IMR-90 (cell line): ENCODE measurements around the gene ALAS1. TPM values are rescaled to one million over a fixed set of nuclear protein-coding genes. Genes with fewer than 3 reads are reported as not detected.

Experiments
- ATAC-seq: fragments of 200-7000 bp; cut with Tn5 transposase; 2 replicates; pipeline ENCODE4 v1.9.1; 2020; ENCODE audit warnings: low read depth, mild to moderate bottlenecking, moderate library complexity
- BruUV-seq: library from RNA; stranded (reverse); fragments of 400-500 nt; replicated peaks from 2 replicates; lab custom pipeline; 2021; lab: Mats Ljungman, UMichigan
- CTCF ChIA-PET: fragments of 300-600 bp; formaldehyde crosslinking; extraction: SDS; loops from one replicate; lab custom pipeline; 2021; ENCODE audit warnings: antibody characterized with exemption; lab: Yijun Ruan, JAX
- POLR2A ChIA-PET: fragments of 300-600 bp; sonication (Branson Sonifier 250); formaldehyde crosslinking; loops from one replicate; lab custom pipeline; 2022; ENCODE audit warnings: antibody characterized with exemption; ENCODE audit not compliant: unreplicated experiment; lab: Charles Lee
- DNase-seq: peaks from one replicate; pipeline ENCODE4 v3.0.0; 2013
- H2AFZ ChIP-seq: replicated peaks from 2 replicates; pipeline ENCODE3; 2013; ENCODE audit warnings: low read length, mild to moderate bottlenecking; ENCODE audit not compliant: poor library complexity
- H2AK5ac ChIP-seq: 2 replicates; pipeline ENCODE4 v1.6.1; 2013; ENCODE audit warnings: low read depth, low read length, inconsistent platforms
- H2AK9ac ChIP-seq: replicated peaks from 2 replicates; pipeline ENCODE3; 2013; ENCODE audit warnings: mild to moderate bottlenecking, low read depth, low read length, moderate library complexity; ENCODE audit not compliant: poor library complexity
- H2BK120ac ChIP-seq: 2 replicates; pipeline ENCODE4 v1.6.1; 2013; ENCODE audit warnings: low read depth, low read length, inconsistent platforms
- H2BK15ac ChIP-seq: 3 replicates; pipeline ENCODE4 v1.6.1; 2013; ENCODE audit warnings: low read depth, low read length, inconsistent platforms
- H2BK20ac ChIP-seq: 2 replicates; pipeline ENCODE4 v1.6.1; 2013; ENCODE audit warnings: low read depth, mild to moderate bottlenecking, inconsistent platforms, low read length, moderate library complexity
- H2BK5ac ChIP-seq: 2 replicates; pipeline ENCODE4 v1.6.1; 2013; ENCODE audit warnings: mild to moderate bottlenecking, low read depth, low read length, inconsistent platforms; ENCODE audit not compliant: poor library complexity, severe bottlenecking
- H3K14ac ChIP-seq: replicated peaks from 2 replicates; pipeline ENCODE4 v1.6.1; 2013; ENCODE audit warnings: low read depth, low read length, inconsistent platforms
- H3K18ac ChIP-seq: 2 replicates; pipeline ENCODE4 v1.6.1; 2013; ENCODE audit warnings: low read depth, low read length, control low read depth
- H3K23ac ChIP-seq: 2 replicates; pipeline ENCODE4 v1.6.1; 2013; ENCODE audit warnings: low read depth, low read length, inconsistent platforms
- H3K27ac ChIP-seq: 2 replicates; pipeline ENCODE4 v1.5.1; 2013; ENCODE audit warnings: mild to moderate bottlenecking, control low read depth, low read length; ENCODE audit not compliant: insufficient read depth
- H3K27me3 ChIP-seq: 2 replicates; pipeline ENCODE4 v1.6.1; 2013; ENCODE audit warnings: low read length; ENCODE audit not compliant: control insufficient read depth, insufficient read depth
- H3K36me3 ChIP-seq: 2 replicates; pipeline ENCODE4 v1.6.1; 2013; ENCODE audit warnings: low read length, mixed read lengths; ENCODE audit not compliant: control insufficient read depth, insufficient read depth
- H3K4ac ChIP-seq: 2 replicates; pipeline ENCODE4 v1.6.1; 2013; ENCODE audit warnings: low read depth, low read length, inconsistent platforms
- H3K4me1 ChIP-seq: 2 replicates; pipeline ENCODE4 v1.6.1; 2013; ENCODE audit warnings: low read length, mixed read lengths; ENCODE audit not compliant: control insufficient read depth, insufficient read depth
- H3K4me2 ChIP-seq: 2 replicates; pipeline ENCODE4 v1.6.1; 2013; ENCODE audit warnings: low read depth, mild to moderate bottlenecking, control low read depth, low read length, moderate library complexity
- H3K4me3 ChIP-seq: 2 replicates; pipeline ENCODE4 v1.5.1; 2013; ENCODE audit warnings: low read depth, mild to moderate bottlenecking, control low read depth, low read length, moderate library complexity; ENCODE audit not compliant: insufficient read depth
- H3K56ac ChIP-seq: 2 replicates; pipeline ENCODE4 v1.6.1; 2013; ENCODE audit warnings: low read length, inconsistent platforms; ENCODE audit not compliant: insufficient read depth; ENCODE audit errors: extremely low read depth
- H3K79me1 ChIP-seq, 2 experiments: 2 replicates each; pipeline ENCODE4 v1.6.1; 2013; ENCODE audit warnings: low read length in 2 of 2, inconsistent platforms in 1 of 2, low read depth in 1 of 2
- H3K9ac ChIP-seq: 2 replicates; pipeline ENCODE4 v1.6.1; 2013; ENCODE audit warnings: low read depth, low read length, control low read depth
- H3K9me1 ChIP-seq: 2 replicates; pipeline ENCODE4 v1.6.1; 2013; ENCODE audit warnings: low read length, inconsistent platforms; ENCODE audit not compliant: insufficient read depth
- H3K9me3 ChIP-seq: 2 replicates; pipeline ENCODE4 v1.6.1; 2013; ENCODE audit warnings: low read length; ENCODE audit not compliant: control insufficient read depth, insufficient read depth
- H4K20me1 ChIP-seq: 2 replicates; pipeline ENCODE4 v1.6.1; 2013; ENCODE audit warnings: low read length, inconsistent platforms; ENCODE audit not compliant: insufficient read depth
- H4K5ac ChIP-seq: 2 replicates; pipeline ENCODE4 v1.6.1; 2013; ENCODE audit warnings: mild to moderate bottlenecking, low read depth, low read length, control low read depth
- H4K8ac ChIP-seq, 2 experiments: 2 replicates each; pipeline ENCODE4 v1.6.1; 2013; ENCODE audit warnings: low read depth in 2 of 2, low read length in 2 of 2, control low read depth in 1 of 2, inconsistent platforms in 1 of 2
- H4K91ac ChIP-seq: 2 replicates; pipeline ENCODE4 v1.6.1; 2013; ENCODE audit warnings: low read depth, low read length, inconsistent platforms; ENCODE audit not compliant: insufficient read depth
- BHLHE40 ChIP-seq: fragments of 150-350 bp; IDR thresholded peaks from 2 replicates; pipeline ENCODE4 v1.6.1; 2016; ENCODE audit warnings: mild to moderate bottlenecking, low read depth, low read length
- CEBPB ChIP-seq: IDR thresholded peaks from 2 replicates; pipeline ENCODE4 v1.6.1; 2012; ENCODE audit warnings: low read depth, low read length, improper control_type of control experiment
- CHD1 ChIP-seq: IDR thresholded peaks from 2 replicates; pipeline ENCODE4 v1.6.1; 2012; ENCODE audit warnings: low read depth, low read length, improper control_type of control experiment
- FOS ChIP-seq: fragments of 150-350 bp; IDR thresholded peaks from 2 replicates; pipeline ENCODE4 v1.6.1; 2016; ENCODE audit warnings: low read depth, low read length
- MAFK ChIP-seq: IDR thresholded peaks from 2 replicates; pipeline ENCODE4 v1.6.1; 2012; ENCODE audit warnings: low read depth, low read length, improper control_type of control experiment
- MAZ ChIP-seq: IDR thresholded peaks from 2 replicates; pipeline ENCODE4 v1.6.1; 2012; ENCODE audit warnings: low read depth, mild to moderate bottlenecking, low read length, improper control_type of control experiment, moderate library complexity, borderline replicate concordance
- MXI1 ChIP-seq: IDR thresholded peaks from 2 replicates; pipeline ENCODE4 v1.6.1; 2012; ENCODE audit warnings: low read depth, mild to moderate bottlenecking, low read length, moderate library complexity, borderline replicate concordance
- NFE2L2 ChIP-seq: fragments of 150-350 bp; IDR thresholded peaks from 2 replicates; pipeline ENCODE4 v1.6.1; 2016; ENCODE audit warnings: low read depth, mild to moderate bottlenecking, low read length
- POLR2A ChIP-seq: IDR thresholded peaks from 2 replicates; pipeline ENCODE4 v1.6.1; 2012; ENCODE audit warnings: mild to moderate bottlenecking, low read depth, low read length
- RAD21 ChIP-seq: IDR thresholded peaks from 2 replicates; pipeline ENCODE4 v1.6.1; 2012; ENCODE audit warnings: low read length, improper control_type of control experiment
- RCOR1 ChIP-seq: IDR thresholded peaks from 2 replicates; pipeline ENCODE4 v1.6.1; 2012; ENCODE audit warnings: mild to moderate bottlenecking, low read length, improper control_type of control experiment; ENCODE audit not compliant: insufficient replicate concordance
- RFX5 ChIP-seq: IDR thresholded peaks from 2 replicates; pipeline ENCODE4 v1.8.0; 2012; ENCODE audit warnings: low read depth, mild to moderate bottlenecking, low read length, moderate library complexity
- SMC3 ChIP-seq: fragments of 150-350 bp; IDR thresholded peaks from 2 replicates; pipeline ENCODE4 v1.6.1; 2016; ENCODE audit warnings: low read depth, mild to moderate bottlenecking, antibody characterized with exemption, low read length, moderate library complexity
- WGBS, 2 experiments: methylation state at CpG; one replicate each; pipeline versions ENCODE4 v1.1.5 to v1.1.7; 2013; ENCODE audit warnings: missing lambda C conversion rate in 2 of 2; ENCODE audit not compliant: insufficient read length in 1 of 2; ENCODE audit errors: extremely low coverage in 2 of 2; 5-methylcytosine and 5-hydroxymethylcytosine counted together
- dilution Hi-C: fragments of 300-500 bp; cut with HindIII; formaldehyde crosslinking; loops from one replicate; pipeline ENCODE4 v1.14.3; 2018; ENCODE audit warnings: low sequenced_read_pairs; ENCODE audit not compliant: unreplicated experiment
- in situ Hi-C: fragments of 300-500 bp; cut with MboI; formaldehyde crosslinking; loops from 3 replicates; pipeline ENCODE4 v1.14.3; 2019; ENCODE audit warnings: low sequenced_read_pairs, inconsistent platforms, mixed read lengths
- intact Hi-C: fragments of 100-400 bp; cut with micrococcal nuclease; formaldehyde crosslinking; loops from 2 replicates; pipeline ENCODE4 v1.10.0; 2022
- polyA plus RNA-seq, 3 experiments: library from polyadenylated mRNA; depleted of rRNA; stranded (reverse); fragments of >200 nt; gene quantifications; 2 replicates each; pipeline ENCODE4 v1.2.3, GENCODE V29; 2012; ENCODE audit warnings: low replicate concordance in 1 of 3
- total RNA-seq: library from RNA; depleted of rRNA; stranded (reverse); fragments of >200 nt; gene quantifications from 2 replicates; pipeline ENCODE4 v1.2.3, GENCODE V29; 2012
- TF ChIP-seq, protein P1 (sequence below): fragments of 150-350 bp; IDR thresholded peaks from 2 replicates; pipeline ENCODE4 v1.6.1; 2017; ENCODE audit warnings: mild to moderate bottlenecking, antibody characterized with exemption, low read length, low read depth
- TF ChIP-seq, protein P2 (sequence below): fragments of 150-350 bp; IDR thresholded peaks from 2 replicates; pipeline ENCODE4 v1.6.1; 2016; ENCODE audit warnings: low read depth, mild to moderate bottlenecking, low read length, moderate library complexity, borderline replicate concordance
- TF ChIP-seq, protein P3 (sequence below): conservative IDR thresholded peaks from 2 replicates; pipeline ENCODE4 v1.5.1; 2012; ENCODE audit warnings: mild to moderate bottlenecking, low read depth, low read length, improper control_type of control experiment

The ALAS1 gene
- total and polyA plus RNA-seq, 2 of the 4 experiments (the other 2 are of a cell fraction), result 32.8 to 47.2 TPM

DNA sequence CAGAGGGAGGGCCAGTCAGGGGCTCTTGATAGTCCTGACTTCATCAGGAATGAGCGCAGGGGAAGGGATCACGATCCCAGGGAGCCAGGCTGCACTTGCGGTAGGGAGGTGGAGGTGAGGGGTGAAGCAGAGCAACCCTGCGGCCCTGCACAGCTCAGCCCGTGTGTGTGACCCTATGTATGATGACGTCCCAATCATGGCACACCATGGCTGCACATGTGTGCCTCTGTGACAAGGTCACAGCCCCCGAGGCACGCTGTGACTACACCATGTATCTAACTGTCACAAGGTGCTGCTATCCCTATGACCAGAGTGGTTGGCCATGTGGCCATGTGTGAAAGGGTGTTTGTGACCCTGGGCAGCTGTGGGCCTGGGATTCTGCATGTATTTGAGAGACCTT is 13.3 kb upstream of the ALAS1 start:
- Histone ChIP-seq H3K9me3 (no peaks in the 10 kb centered on the region), H3K79me1 (no peaks in the 10 kb centered on the region), H3K14ac (no peak overlapping the region), H4K20me1 (no peaks in the 10 kb centered on the region), H4K91ac (no peak overlapping the region), H4K8ac (no peak overlapping the region), H2AK5ac (no peak overlapping the region), H2BK20ac (no peak overlapping the region), H3K4ac (no peak overlapping the region), H2BK5ac (no peak overlapping the region), H2AK9ac (no peak overlapping the region), H3K27me3 (peaks cover 2% of the 10 kb centered on the region), H3K9ac (no peak overlapping the region), H3K4me1 (no peaks in the 10 kb centered on the region), H3K23ac (no peak overlapping the region), H3K4me2 (no peak overlapping the region), H3K27ac (no peak overlapping the region), H3K36me3 (no peaks in the 10 kb centered on the region), H3K56ac (no peak overlapping the region), H4K5ac (no peak overlapping the region), H2BK15ac (no peak overlapping the region), H3K18ac (no peak overlapping the region), H3K9me1 (0 out of 2 replicates have a peak, but pooled peaks cover 3% of the 10 kb centered on the region), H3K4me3 (no peak overlapping the region), H2AFZ (no peak overlapping the region), H2BK120ac (no peak overlapping the region)
- no peak for ATAC-seq
- DNase-seq, result no peak
- CTCF ChIA-PET, result no interaction called here
- POLR2A ChIA-PET, result interaction anchor here (0.6 kb wide), 1 partner anchor 68 kb away, joined by 5 read pairs; no protein-coding TSS in a partner anchor
- WGBS, 2 experiments, result 40% methylated on average over 1 of the region's 8 CpGs; no CpG with 5 or more reads in 1 of the 2 experiments
- TF ChIP-seq CHD1 (no peak), CEBPB (no peak), FOS (no peak), BHLHE40 (no peak), RFX5 (no peak), RAD21 (no peak), MAFK (no peak), NFE2L2 (no peak), MXI1 (no peak), RCOR1 (no peak), POLR2A (no peak), MAZ (no peak), SMC3 (no peak)
- TF ChIP-seq, protein P1, sequence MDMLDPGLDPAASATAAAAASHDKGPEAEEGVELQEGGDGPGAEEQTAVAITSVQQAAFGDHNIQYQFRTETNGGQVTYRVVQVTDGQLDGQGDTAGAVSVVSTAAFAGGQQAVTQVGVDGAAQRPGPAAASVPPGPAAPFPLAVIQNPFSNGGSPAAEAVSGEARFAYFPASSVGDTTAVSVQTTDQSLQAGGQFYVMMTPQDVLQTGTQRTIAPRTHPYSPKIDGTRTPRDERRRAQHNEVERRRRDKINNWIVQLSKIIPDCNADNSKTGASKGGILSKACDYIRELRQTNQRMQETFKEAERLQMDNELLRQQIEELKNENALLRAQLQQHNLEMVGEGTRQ, result no peak
- TF ChIP-seq, protein P2, sequence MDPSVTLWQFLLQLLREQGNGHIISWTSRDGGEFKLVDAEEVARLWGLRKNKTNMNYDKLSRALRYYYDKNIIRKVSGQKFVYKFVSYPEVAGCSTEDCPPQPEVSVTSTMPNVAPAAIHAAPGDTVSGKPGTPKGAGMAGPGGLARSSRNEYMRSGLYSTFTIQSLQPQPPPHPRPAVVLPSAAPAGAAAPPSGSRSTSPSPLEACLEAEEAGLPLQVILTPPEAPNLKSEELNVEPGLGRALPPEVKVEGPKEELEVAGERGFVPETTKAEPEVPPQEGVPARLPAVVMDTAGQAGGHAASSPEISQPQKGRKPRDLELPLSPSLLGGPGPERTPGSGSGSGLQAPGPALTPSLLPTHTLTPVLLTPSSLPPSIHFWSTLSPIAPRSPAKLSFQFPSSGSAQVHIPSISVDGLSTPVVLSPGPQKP, result no peak
- TF ChIP-seq, protein P3, sequence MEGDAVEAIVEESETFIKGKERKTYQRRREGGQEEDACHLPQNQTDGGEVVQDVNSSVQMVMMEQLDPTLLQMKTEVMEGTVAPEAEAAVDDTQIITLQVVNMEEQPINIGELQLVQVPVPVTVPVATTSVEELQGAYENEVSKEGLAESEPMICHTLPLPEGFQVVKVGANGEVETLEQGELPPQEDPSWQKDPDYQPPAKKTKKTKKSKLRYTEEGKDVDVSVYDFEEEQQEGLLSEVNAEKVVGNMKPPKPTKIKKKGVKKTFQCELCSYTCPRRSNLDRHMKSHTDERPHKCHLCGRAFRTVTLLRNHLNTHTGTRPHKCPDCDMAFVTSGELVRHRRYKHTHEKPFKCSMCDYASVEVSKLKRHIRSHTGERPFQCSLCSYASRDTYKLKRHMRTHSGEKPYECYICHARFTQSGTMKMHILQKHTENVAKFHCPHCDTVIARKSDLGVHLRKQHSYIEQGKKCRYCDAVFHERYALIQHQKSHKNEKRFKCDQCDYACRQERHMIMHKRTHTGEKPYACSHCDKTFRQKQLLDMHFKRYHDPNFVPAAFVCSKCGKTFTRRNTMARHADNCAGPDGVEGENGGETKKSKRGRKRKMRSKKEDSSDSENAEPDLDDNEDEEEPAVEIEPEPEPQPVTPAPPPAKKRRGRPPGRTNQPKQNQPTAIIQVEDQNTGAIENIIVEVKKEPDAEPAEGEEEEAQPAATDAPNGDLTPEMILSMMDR, result no peak
- dilution Hi-C loops (no loop called here), intact Hi-C loops (no loop called here), in situ Hi-C loops (no loop called here)
- no TSS peak for BruUV-seq
